Hepatocyte (in vitro differentiated cells): ENCODE data around the gene DDR2. TPM values are rescaled to one million over a fixed set of nuclear protein-coding genes. Genes with fewer than 3 reads are reported as not detected.
A peak's percentile ranks its signal among the peaks of the same experiment; 100 is the strongest.

Source experiments
- DNase-seq: peaks from one replicate; pipeline ENCODE4 v3.0.0-alpha.2; 2016; ENCODE audit warnings: low spot score
- H2AFZ ChIP-seq: fragments of 200-600 bp; sonication (generic); 2 replicates; pipeline ENCODE4 v1.6.0; 2016; ENCODE audit warnings: antibody characterized with exemption, mild to moderate bottlenecking
- H3K27ac ChIP-seq: fragments of 200-600 bp; sonication (generic); 2 replicates; pipeline ENCODE4 v1.5.1; 2016; ENCODE audit warnings: mild to moderate bottlenecking
- H3K27me3 ChIP-seq: fragments of 200-600 bp; sonication (generic); 2 replicates; pipeline ENCODE4 v1.6.1; 2016
- H3K36me3 ChIP-seq: fragments of 200-600 bp; sonication (generic); replicated peaks from 2 replicates; pipeline ENCODE4 v1.5.1; 2016; ENCODE audit warnings: low read depth; ENCODE audit not compliant: insufficient read depth
- H3K4me1 ChIP-seq: fragments of 200-600 bp; sonication (generic); 2 replicates; pipeline ENCODE4 v1.5.1; 2016; ENCODE audit warnings: mild to moderate bottlenecking, moderate library complexity; ENCODE audit not compliant: insufficient read depth
- H3K4me2 ChIP-seq: fragments of 200-600 bp; sonication (generic); 2 replicates; pipeline ENCODE4 v1.6.0; 2016
- H3K4me3 ChIP-seq: fragments of 200-600 bp; sonication (generic); 2 replicates; pipeline ENCODE4 v1.5.1; 2016; ENCODE audit warnings: mild to moderate bottlenecking
- H3K79me2 ChIP-seq: fragments of 200-600 bp; sonication (generic); 2 replicates; pipeline ENCODE4 v1.6.0; 2017; ENCODE audit warnings: mild to moderate bottlenecking
- H3K9me2 ChIP-seq: fragments of 200-600 bp; sonication (generic); replicated peaks from 2 replicates; pipeline ENCODE4 v1.6.0; 2017; ENCODE audit warnings: mild to moderate bottlenecking; ENCODE audit not compliant: insufficient read depth
- H3K9me3 ChIP-seq: fragments of 200-600 bp; sonication (generic); 2 replicates; pipeline ENCODE4 v1.5.1; 2016; ENCODE audit warnings: low read depth, mild to moderate bottlenecking
- H4K20me1 ChIP-seq: fragments of 200-600 bp; sonication (generic); 2 replicates; pipeline ENCODE4 v1.6.0; 2016; ENCODE audit warnings: mild to moderate bottlenecking; ENCODE audit not compliant: insufficient read depth, poor library complexity, severe bottlenecking
- CTCF ChIP-seq: fragments of 200-600 bp; sonication (generic); IDR thresholded peaks from 2 replicates; pipeline ENCODE4 v1.5.1; 2016; ENCODE audit warnings: antibody characterized with exemption, mild to moderate bottlenecking; ENCODE audit not compliant: poor library complexity
- EZH2 ChIP-seq: fragments of 200-600 bp; sonication (generic); IDR thresholded peaks from 2 replicates; pipeline ENCODE4 v1.6.1; 2016; ENCODE audit warnings: antibody characterized with exemption, mild to moderate bottlenecking, borderline replicate concordance
- EZH2phosphoT487 ChIP-seq: fragments of 200-600 bp; sonication (generic); IDR thresholded peaks from one replicate; pipeline ENCODE4 v1.6.1; 2018; ENCODE audit warnings: antibody characterized with exemption, mild to moderate bottlenecking, low read depth, moderate library complexity; ENCODE audit not compliant: unreplicated experiment, severe bottlenecking
- WGBS: methylation state at CpG from one replicate; pipeline ENCODE4 v1.1.6; 2016; ENCODE audit warnings: low lambda C conversion rate; ENCODE audit errors: missing lambda C conversion rate; 5-methylcytosine and 5-hydroxymethylcytosine counted together
- polyA plus RNA-seq: library from polyadenylated mRNA; unstranded; fragments of >200 nt; fragmentation: Nextera tagmentation; extraction: Ambion mirVana; gene quantifications from 2 replicates; pipeline ENCODE4 v1.2.1, GENCODE V29; 2016
- total RNA-seq: library from RNA; depleted of rRNA; stranded (reverse); fragments of >200 nt; gene quantifications from 2 replicates; pipeline ENCODE4 v1.2.3, GENCODE V29; 2014

DDR2 gene
- total and polyA plus RNA-seq, 2 experiments from 2014 or later, result 15.7 to 40.2 TPM

DNA sequence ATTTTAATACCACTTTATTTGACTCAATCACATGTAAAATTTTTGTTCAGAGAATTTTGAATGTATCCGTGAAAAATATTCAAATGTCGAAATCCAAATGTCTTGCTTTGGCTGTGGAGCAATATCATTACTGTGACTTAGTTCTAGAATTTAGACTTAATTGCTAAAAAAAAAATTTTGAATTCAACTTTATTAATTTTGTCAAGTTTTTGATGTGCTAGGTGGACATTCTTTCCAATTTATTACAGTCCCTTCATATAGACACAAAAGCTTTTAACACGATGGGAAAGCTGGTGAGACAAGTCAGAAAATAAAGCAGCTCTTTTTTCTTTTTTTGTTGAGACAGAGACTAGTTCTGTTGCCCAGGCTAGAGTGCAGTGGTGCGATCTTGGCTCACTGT is 62.6 kb downstream of the DDR2 start:
- no peak for DNase-seq
- H2AFZ ChIP-seq, result no peak overlapping the region
- peaks cover 33% of the 10 kb centered on the region for H3K4me1 ChIP-seq
- no peaks in the 10 kb centered on the region for H3K9me2 ChIP-seq
- no peaks in the 10 kb centered on the region for H3K9me3 ChIP-seq
- H4K20me1 ChIP-seq, result no peaks in the 10 kb centered on the region
- TF ChIP-seq EZH2 (no peak), CTCF (no peak), EZH2phosphoT487 (no peak)
- no peaks in the 10 kb centered on the region for H3K36me3 ChIP-seq
- WGBS, result 88% methylated on average over 4 of the region's 4 CpGs
- no peaks in the 10 kb centered on the region for H3K27me3 ChIP-seq
- H3K4me3 ChIP-seq, result no peak overlapping the region
- H3K27ac ChIP-seq, result no peak overlapping the region
- H3K4me2 ChIP-seq, result no peak overlapping the region
- H3K79me2 ChIP-seq, result peaks cover 27% of the 10 kb centered on the region

DNA sequence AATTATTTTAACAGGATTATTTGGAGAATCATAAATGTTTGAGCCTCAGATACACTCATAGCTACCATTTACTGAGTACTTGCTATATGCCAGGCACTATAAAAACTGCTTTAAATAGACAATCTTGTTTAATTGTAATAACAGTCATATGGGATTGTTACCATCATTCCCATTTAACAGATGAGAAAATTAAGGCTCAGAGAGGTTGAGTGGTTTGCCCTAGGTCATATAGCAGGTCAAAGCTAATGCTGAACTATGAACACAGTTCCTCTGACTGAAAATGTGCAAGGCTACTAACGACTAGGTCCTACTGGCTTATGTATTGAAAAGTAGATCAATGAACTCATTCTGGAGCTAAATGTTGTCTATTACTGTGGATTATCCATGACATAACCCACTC is 63.4 kb downstream of the DDR2 start:
- Histone ChIP-seq H3K27ac (peak overlapping the region; percentile 86), H4K20me1 (no peaks in the 10 kb centered on the region), H3K79me2 (peaks cover 28% of the 10 kb centered on the region), H3K4me3 (no peak overlapping the region), H3K36me3 (no peaks in the 10 kb centered on the region), H3K9me3 (no peaks in the 10 kb centered on the region), H3K27me3 (no peaks in the 10 kb centered on the region), H2AFZ (no peak overlapping the region), H3K9me2 (no peaks in the 10 kb centered on the region), H3K4me1 (peaks cover 33% of the 10 kb centered on the region), H3K4me2 (peak overlapping the region; percentile 67)
- WGBS, result 49% methylated on average over 1 of the region's 1 CpG
- no peak for DNase-seq
- TF ChIP-seq EZH2 (no peak), CTCF (no peak), EZH2phosphoT487 (no peak)

DNA sequence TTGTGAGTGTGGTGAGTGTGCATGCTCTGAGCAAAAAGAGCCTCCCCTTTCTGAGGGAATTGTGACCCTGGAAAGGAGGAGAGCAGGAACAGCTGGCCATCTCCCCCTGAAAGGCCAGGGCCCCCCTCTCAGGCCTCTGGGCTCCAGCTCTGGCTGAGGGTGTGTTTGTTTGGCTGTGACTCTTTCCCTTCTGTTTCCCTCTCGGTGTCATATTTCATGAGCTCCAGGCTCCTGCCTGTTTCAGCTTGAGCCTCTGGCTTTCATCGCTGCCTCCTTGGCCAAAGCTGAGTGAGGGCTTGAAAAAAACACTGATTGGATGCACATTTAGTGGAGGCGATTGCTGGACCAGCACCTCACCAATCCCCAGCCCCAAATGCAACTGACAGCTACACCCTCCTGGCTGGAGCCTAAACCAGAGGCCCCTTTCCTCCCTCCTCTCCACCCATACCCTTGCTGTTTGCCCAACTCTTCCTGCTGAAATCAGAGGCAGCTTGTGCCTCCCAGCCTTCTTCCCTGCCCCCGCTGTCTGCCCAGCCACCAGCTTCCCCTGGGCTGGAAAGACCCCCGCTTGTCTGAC is 64.1 kb downstream of the DDR2 start:
- Histone ChIP-seq H3K36me3 (no peaks in the 10 kb centered on the region), H3K4me2 (peak overlapping the region; percentile 67), H3K9me2 (no peaks in the 10 kb centered on the region), H2AFZ (peak overlapping the region; percentile 30), H3K27me3 (no peaks in the 10 kb centered on the region), H4K20me1 (no peaks in the 10 kb centered on the region), H3K4me1 (peaks cover 30% of the 10 kb centered on the region), H3K27ac (peak overlapping the region; percentile 86), H3K9me3 (no peaks in the 10 kb centered on the region), H3K79me2 (peaks cover 28% of the 10 kb centered on the region), H3K4me3 (no peak overlapping the region)
- 18% methylated on average over 5 of the region's 5 CpGs for WGBS
- peak; percentile 86 for DNase-seq
- no peak for TF ChIP-seq CTCF
- no peak for TF ChIP-seq EZH2
- TF ChIP-seq EZH2phosphoT487, result no peak
